HG02970 (cell line): ENCODE results near the gene FLT4.

ENCODE experiments used
- ATAC-seq: cut with Tn5 transposase; IDR thresholded peaks from one replicate; pipeline ENCODE4 v1.9.1; 2021; ENCODE audit warnings: mild to moderate bottlenecking, moderate library complexity, moderate number of reproducible peaks; ENCODE audit not compliant: unreplicated experiment, low FRiP score

Gene FLT4

DNA sequence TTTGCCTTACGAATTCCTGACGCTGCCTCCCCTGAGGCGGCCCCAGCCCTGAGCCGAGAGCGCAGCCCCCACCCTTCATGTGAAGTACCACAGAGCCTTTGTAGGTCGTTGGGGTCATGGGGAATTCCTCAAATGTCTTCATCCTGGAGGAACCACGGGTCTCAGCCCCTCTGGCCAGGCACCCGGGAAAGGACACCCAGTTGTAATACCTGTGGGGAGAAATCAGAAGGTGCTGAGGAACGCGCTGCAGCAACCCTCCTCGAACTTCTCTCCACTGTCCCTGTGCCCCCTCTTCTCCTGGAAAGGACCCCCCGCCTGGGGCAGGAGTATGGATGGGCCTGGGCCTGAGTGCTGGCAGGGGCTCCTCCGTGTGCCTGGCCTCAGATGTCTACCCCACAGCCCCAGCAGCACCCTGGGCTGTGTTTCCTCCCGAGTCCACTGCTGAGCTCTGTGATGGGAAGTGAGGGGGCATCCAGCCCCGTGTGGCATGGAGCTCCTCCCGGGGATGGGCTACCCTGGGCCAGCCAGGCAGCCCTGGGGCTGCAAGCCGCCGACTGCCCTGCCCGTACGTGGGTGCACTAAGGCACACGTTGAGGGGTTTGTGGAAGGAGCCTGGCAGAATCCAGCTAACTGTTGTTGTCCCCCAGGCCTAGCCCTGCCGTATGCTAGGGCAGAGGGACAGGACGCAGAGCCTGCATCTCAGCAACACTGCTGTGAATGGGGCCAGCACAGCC lies 39.4 kb downstream of the FLT4 start:
- ATAC-seq: no peak

DNA sequence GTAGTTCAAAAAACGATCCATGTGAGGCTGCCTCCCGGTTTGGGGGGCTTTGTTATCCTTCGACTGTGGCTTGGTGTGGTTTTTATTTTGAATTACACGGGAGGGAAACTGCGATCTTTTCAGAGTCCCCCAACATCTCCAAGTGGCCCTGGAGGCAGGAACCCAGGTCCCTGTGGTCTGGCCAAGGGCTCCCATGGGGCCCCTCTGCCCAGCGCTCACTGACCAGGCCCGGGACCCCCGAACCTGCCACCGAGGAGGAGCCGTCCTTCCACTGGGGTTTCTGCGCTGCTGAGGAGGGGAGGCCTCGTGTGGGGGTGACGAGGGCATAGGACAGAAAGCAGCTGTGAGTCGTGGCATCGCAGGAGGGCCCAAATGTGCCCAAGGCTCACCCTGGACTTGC lies 40.0 kb downstream of the FLT4 start:
- no peak for ATAC-seq

DNA sequence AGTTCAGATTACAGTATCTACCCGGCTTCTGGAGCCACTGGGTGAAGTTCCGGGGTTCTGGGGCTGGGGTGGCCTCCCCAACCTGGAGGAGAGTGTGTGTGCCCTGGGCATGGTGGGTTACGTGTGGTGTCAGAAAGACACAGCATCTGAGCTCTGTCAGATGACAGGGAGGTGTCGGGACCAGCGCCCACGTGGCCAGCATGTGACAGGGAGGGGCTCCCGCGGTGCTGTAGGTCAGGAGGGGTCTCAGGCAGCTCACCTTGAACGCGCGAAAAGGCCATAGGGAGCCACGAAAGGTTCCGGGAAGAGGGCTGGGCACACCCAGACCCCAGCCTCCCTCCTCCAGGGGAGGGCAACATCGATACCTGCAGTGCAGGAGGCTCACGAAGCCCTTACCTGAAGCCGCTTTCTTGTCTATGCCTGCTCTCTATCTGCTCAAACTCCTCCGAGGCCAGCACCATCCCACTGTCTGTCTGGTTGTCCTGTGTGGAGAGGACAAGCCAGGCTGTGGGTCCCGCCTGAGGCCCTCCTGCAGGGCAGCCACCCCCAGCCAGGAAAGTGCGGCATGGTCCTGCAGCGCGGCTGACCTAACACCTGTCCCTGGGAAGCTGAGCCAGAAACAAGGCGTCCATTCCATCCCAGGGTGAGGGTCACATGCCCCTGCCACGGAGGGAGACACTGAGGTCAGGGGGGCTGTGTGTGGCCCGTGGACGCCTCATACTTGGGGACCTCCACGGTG lies 40.7 kb downstream of the FLT4 start:
- ATAC-seq: no peak

DNA sequence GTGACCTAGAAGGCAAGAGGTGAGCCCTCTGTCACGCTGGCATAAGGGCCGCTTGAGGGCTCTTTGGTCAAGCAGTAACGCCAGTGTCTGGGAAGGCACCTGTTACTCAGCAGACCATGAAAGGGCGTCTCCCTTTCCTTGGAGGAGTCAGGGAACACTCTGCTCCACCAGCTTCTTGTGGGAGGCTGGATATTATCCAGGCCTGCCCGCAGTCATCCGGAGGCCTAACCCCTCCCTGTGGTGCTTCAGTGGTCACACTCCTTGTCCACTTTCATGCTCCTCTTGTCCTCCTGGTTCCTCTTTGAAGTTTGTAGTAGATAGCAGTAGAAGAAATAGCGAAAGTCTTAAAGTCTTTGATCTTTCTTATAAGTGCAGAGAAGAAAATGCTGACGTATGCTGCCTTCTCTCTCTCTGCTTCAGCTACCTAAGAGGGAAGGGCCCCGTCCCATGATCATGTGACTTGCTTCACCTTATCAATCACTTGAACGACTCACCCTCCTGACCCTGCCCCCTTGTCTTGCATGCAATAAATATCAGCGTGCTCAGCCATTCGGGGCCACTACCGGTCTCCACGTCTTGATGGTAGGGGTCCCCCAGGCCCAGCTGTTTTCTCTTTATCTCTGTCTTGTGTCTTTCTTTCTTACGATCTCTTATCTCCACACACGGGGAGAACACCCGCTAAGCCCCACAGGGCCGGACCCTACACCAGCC lies 41.4 kb downstream of the FLT4 start:
- ATAC-seq: no peak

DNA sequence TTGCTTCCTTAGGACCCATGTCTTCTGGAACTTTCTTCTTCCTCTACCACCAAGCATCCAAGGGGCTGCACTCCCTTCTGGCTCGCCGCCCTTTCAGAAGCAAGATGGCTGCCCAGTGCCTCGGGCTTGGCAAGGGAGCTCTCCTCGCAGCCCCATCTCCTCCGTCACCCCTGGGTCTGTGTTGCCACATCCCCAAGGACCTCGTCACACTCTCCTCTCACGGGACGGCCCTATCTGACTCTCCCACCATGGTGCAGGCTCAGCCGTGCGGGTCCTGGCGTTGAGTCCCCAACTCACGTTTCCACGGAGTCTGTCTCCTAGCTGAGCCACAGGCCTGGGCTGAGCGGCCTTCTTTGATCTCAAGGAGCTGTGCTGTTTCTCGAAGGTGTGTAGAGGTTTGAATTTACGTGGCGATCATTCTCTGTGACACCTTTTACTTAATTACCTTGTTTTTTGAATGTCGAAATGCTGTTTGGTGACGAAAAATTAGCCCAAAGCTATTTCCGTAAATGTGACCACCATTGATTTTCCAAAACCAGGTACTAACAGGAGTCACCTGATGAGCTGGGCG lies 43.1 kb downstream of the FLT4 start:
- no peak for ATAC-seq

DNA sequence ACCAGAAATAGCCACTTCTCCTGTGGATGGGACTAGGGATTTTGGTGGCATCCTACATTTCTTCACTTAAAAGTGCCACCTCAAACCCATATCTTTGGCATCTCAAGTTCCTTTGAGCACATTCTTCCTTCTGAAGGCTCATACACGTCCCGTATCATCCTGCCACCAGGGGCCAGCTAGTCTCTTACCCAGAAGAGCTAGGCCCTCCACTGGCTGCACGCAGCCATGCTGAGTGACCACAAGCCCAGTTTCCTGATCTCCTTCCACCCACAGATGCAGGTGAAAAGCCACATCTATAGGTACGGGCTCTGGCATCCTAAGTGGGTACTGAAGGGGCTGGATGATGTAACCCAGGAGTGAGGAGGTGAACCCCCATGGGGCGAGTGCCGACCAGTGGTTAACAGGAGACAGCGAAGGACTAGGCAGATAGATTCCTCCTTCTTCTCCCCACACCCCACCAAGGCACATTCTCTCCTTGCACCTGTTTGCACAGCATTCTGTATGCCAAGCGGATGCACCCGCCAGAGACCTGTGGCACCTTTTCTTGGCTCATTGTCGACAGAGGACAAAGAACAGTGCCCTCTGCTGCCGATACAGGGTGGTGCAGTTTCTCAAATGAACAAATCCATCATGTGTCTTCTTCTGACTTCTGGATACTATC lies 43.7 kb downstream of the FLT4 start:
- ATAC-seq: no peak

DNA sequence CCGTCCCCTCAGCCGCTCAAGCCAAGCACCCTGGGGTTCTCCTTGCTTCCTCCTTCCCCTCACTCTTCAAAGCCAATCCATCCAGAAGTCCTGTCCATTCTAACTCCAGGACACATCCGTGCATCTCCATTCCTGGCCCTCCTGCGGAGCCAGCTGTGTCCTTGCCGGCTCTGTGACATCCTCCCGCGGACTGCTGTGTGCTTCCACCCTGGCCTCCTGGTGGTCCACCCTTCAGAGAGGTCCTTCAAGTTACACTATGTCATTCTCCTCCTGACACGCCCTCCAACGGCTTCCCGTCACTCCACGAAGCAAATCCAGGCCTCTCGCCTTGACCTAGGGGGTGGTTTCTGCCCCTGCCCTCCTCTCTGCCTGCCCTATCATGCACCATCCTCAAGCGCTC lies 45.1 kb downstream of the FLT4 start:
- ATAC-seq: no peak

DNA sequence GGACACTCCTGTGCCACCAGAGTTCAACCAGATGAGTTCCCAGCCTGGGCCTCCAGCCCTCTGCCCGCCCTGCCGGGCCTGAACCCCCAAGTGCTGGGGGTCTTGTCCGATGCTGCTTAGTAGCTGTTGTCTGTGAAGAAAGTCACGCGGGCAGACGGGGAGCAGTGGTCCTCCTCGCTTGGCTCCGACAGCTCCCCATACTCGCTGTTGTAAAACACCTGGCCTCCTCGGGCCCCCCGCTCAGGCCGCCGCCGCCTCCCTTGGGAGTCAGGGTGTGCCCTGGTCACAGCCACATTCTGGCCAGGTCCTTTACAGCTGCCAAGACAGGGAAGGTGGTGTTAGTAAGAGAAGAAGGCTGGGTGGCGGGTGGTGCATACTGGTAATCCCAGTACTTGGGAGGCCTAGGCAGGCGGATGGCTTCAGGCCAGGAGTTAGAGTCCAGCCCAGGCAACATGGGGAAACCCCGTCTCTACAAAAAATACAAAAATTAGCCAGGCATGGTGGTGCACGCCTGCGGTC lies 46.3 kb downstream of the FLT4 start:
- no peak for ATAC-seq

DNA sequence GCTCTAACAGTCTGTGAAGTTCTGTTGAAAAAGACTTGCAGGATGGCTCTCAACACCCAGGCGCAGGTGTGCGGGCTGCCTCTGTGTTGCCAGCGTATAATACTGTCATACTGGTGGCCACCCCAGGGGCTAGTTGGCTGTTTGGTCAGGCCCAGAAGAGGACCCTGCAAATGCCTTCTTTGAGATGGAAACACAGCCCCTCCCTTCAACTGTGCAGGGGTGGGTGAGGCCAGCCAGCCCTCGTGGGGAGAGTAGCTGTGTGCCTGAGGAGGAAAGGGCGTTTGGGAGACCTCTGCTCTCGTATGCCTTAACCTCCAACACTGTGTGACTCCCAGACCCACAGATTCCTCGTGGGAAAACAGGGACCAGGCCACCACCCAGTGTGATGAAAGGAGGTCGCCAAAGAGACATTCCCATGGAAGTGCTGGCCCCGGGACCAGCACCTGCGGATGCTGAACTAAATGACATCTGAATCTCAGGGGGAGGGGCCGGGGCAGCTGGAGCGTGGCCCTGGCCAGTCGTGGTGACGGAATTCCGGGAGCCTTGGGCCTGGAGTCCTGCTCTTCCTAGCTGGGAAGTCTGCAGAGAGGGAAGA lies 46.8 kb downstream of the FLT4 start:
- ATAC-seq: no peak

DNA sequence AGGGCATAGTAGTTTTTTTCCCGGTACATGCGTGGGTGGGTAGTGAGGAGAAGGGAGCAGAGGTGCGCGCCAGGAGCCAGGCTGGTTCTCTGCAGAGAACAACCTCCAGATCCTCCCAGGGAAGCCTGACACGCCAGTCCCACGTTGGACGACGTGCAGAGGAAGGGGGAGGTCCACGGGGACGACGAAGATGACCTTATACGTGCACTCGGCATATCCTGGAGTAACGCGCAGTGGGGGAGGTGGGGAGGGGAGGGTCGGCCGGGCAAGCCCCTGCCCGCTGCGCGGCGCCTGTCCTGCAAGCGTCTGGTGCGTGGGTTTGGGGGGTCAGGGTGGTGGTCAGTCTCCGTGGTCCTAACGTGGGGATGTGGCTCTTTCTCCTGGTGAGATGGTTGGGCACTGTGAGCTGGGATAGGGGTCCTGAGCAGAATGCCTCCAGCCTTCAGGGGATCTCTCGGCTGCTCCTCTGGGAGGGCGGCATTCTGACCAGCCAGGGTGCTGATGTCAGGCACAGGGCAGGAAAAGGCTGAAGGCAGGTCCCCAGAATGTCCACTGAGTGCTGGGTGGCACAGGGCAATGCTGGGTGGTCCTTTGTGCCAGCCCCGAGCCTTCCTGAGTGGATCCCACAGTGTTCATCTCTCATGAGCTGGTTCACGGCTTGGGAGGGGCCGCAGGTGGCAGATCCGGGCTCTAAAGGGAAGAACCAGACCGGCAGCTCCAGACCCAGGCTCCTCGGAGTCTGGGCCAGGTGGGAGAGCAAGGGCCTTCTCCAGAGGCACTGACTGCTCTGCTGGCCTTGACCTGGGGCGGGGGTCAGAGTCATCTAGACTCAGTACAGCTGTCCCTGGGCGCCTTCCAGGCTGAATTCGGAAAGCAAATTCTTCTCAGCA lies 47.6 kb downstream of the FLT4 start:
- no peak for ATAC-seq

DNA sequence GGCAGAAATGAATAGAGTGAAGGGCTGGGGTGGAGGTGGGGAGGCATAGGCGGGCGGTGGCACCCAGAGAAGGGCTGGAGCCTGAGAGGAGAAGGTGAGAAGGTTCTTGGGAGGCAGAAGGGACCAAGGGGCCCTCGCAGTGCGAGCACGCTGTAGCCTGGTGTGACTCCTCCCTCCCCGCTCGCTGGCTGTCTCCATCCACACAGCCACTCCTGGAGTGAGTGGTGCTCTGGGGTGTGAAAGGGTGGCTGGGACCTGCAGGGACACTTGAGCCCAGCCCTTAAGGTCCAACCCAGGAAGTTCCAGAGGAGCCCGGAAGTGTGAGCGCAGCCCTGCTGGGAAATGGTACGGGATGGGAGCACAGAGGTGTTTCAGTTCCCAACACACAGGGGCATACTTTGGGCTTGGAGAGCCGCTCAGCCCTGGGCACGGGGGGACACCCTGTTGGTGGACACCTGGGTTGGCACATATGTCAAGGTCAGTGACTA lies 48.8 kb downstream of the FLT4 start:
- no peak for ATAC-seq

DNA sequence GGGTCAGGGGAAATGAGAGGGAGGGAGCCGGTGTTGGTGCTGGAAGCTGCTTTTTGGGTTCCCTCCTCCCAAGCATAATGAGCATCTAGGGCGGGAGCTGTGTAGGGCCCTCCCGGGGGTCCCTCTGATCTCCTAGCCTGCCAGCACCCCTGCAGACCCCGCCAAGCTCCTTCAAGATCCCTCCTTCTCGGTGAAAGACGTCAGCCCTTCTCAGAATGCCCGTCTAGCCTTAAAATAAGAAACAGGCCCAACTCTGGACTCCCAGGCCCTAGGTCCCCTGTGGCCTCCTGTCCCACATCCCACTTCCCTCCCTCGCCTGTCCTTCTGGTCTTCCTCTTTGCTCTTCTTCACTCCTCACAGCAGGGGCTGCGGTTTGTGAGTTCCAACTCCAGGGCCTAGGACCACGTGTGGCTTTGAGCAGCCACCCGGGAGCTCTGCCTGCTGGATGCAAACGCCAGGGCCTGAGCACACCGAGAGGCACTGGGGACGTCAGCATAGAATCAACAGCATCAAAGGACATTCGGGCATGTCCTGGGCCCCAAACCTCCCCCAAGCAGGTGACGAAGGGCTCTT lies 49.3 kb downstream of the FLT4 start:
- ATAC-seq: no peak

DNA sequence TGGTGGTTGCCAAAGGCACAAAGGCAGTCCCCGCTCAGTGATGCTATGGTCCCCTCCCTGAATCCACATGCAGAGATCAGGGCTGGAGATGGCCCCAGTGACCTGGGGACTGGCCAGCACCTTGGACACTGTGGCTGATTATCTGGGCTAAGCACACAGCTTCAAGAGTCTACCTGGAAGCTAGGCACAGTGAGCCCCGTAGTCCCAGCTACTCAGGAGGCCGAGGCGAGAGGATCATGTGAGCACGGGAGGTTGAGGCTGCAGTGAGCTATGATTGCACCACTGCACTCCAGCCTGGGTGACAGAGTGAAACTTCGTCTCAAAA lies 49.8 kb downstream of the FLT4 start:
- no peak for ATAC-seq

DNA sequence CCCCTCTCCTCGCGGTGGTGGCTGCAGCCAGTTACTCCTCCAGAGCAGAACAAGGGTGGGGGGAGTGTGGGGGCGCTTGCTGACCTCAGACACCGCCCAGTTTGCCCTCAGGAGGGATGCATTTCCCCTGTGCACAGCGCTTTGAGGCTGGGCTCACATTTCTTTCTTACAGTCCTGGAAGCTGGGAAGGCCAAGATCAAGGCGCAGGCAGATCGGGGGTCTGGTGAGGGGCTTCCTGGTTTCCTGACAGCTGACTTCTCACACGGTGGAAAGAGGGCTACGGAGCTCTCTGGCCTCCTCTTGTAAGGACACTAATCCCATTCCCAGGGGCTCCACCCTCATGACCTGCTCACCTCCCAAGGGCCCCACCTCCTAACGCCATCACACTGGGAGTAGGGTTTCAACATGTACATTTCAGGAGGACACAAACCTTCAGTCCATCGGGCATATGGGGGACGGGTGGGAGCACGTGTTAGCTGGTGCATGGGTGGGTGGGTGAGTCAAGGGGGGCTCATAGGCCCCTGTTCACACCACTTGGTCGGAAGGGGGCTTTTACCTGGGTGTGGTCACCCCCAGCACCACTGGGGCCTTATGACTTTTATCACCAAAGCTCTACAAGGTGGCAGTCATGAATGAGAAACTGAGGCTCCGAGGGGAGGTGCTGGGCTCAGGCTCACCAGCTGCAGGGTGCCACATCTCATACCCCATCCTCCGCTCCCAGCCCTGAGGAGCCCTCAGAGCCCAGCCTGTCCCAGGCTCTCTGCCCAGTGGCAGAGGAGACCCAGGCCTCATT lies 50.4 kb downstream of the FLT4 start:
- no peak for ATAC-seq

DNA sequence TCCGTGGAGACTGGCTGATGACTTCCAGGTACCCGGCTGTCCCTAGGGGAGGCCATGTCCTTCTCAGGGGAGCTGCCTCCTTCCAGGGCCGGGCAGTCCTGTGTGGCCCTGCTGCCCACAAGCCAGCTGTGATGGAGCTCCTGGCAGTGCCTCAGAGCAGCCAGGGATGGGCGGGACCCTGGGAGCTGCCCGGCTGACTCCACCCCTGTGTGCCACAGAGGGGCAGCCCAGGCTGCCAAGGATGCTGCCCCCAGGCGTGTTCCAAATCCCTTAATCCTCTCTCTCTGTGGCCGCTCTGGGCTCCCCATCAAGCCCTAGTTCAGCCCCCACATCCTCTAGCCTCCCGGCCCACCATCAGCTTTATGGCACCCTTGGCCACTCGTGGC lies 51.1 kb downstream of the FLT4 start:
- ATAC-seq: no peak

DNA sequence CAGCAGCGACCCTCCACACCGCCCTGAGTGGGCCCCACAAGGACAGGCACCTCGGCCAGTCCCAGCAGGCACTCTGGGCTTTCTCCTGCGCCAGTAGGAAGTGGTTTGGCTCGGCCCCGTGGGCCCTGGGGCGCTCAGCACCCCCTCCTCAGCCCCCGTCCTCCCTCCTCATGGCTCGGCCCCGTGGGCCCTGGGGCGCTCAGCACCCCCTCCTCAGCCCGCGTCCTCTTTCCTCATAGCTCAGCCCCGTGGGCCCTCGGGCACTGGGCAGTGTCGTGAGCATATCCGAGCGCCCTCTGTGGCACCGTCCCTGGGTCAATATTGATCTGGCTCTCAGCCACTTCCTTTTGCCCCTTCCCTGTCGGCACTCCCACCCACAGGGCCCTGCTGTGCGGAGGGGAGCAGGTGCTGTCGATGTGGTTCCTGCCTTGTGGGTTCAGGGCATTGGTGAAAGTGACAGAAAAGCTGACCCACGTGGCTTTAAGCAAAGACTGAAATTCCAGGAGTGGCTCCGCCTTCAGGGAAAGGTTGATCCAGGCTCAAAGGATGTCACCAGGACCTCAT lies 52.6 kb downstream of the FLT4 start:
- no peak for ATAC-seq

DNA sequence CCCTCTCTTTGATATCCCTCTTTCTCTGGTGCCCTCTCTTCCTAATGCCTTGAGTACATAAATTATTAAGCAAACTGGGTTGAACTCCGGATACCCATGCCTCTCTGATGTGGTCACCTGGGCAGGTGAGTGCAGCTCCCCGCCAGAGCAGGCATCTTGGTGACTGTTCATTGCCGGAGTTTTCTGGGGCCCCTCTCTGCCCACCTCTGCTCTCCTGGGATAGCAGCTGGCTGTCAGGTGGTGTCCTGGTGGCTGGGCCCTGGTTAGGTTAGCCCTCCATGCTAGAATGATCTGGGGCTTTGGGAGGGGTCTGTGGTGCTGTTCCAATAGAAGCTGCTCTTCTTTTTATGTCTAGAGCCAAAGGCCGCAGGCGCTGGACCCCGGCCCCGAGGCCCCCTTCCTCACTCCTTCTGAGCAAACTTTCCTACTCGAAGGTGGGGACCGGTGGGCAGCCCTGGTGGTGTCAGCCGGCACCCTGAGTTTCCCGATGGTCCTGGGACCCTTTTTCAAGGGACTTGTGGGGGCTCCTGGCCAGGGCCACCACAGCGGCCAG lies 53.2 kb downstream of the FLT4 start:
- ATAC-seq: no peak
